ENCODE data around the gene PSENEN.
"Not testable (repeated sequence)": the region's sequence is repeated elsewhere in the genome, so short reads cannot be mapped to it uniquely, and the experiment has no call there.

The PSENEN gene

DNA sequence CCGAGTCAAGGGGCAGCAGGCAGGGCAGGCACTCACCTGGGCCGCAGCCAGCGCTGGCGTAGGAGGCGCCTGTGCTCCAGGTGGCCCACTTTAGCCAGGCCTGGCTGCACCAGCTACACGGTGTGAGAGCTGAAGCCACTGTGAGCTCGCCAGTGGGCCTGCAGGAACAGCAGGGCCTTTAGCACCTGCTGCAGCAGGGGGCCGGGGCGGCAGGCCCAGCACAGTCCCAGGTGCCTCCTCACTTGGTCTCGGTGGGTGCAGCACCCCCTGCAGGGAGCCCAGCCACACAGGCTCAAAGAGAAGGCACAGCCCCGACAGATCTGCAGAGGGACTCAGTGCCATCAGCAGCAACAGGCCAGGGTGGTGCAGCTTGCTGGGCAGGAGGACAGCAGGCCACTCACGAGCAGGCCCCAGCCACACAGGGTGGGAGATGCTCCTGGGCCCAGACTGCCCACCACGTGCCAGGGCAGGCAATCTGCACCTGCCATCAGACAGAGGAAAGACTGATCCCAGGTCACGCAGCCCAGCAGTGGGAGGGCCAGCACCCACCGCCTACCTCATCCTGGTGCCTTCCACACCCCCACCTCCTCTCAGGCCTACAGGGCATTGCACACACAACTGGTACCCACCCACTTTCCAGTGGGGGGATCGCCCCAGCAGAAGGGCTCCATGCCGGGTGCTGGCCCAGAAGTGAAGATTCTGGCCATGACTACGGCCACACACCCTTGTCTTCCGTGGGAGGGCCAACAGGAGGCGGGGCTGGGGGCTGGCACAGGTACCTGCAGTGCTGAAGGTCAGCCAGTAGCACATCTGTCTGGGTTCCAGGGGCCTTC is 45.7 kb downstream of the PSENEN start:
- no peak for DNase-seq

DNA sequence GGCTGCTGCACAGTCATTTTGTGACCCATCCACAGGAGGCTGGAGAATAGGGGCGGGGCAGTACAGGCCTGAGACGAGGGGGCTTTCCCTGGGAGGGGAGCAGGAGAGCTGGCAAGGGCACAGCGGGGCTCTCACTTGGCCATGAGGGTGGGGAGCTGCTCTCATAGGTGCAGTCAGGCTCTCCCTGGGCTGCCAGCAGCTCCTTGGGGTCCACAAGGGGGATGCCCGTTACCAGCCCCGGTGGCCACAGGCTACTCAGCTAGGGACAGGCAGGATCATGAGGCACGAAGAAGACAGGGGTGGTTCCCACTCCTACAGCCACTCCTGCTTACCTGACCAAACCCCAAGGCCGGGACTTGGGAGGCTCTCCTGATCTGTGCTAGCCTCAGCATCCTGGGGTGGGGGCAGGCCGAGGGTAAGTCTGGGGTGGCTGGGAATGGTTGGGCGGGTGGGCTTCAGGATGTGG is 46.4 kb downstream of the PSENEN start:
- no peak for DNase-seq

DNA sequence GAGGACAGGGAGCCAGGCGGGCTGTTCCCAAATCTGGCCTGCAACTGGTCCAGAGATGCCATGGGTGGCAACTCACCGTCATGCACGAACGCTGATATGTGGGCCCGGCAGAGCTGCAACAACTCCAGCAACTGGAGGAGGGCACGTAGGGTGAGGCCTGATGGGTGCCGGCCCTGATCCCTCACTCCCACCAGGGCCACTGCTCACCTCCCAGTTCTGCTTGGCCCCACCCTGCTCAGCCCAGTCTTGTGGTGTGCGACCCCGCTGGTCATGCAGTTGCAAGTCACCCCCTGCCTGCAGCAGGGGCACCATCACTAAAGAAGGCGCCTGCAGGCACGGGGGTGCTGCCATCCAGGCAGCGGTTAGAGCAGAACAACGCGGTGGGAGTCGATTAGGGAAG is 46.9 kb downstream of the PSENEN start:
- no peak for DNase-seq

DNA sequence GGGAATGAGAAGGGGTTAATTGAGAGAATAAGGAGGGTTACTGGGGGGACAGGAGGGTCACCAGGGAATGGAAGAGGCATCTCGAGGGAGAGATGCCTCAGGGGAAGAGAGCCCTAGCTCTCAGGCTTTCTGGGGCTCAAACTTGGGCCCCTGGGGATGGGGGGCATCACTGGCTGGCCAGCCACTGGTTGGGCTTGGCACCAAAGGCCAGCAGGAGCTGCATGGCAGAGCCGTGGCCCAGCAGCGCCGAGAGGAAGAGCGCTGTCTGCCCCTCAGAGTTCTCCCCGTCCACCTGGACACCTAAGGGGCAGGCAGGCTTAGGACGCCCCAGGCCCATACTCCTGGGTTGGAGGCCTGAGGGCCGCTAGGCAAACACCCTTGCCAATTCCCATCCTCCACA is 47.4 kb downstream of the PSENEN start:
- no peak for DNase-seq

DNA sequence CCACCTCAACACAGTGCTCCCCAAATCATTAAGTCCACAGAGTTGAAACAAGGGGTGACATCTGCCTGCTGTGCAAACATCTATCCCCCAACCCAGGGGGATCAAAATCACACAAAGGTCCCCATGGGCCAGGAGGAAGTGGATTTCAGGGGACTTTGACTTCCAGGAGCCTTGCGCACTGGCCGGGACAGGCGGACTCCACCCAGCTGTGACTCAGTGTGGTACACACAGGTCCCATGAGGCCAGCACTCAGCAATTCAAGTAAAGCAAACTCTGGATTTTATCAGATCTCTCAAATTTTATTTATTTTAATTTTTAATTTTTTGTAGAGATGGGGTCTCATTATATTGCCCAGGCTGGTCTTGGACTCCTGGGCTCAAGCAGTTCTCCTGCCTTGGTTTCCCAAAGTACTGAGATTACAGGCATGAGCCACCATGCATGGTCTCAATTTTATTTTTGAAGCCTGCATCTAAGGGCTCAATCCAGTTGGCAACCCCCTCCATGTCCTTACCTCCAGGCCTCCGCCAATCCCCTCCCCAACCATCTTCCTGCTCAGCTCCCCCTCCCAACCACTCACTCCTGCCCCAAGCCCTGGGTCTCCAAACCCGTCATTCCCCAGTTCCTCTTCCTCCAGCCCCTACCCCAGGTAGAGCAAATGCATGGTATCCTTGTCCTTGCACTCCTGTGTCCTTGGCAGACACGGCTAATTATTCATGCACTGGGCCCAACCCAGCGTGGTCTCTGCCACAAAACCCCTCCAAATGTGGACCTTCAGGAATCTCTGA is 48.1 kb downstream of the PSENEN start:
- no peak for DNase-seq

DNA sequence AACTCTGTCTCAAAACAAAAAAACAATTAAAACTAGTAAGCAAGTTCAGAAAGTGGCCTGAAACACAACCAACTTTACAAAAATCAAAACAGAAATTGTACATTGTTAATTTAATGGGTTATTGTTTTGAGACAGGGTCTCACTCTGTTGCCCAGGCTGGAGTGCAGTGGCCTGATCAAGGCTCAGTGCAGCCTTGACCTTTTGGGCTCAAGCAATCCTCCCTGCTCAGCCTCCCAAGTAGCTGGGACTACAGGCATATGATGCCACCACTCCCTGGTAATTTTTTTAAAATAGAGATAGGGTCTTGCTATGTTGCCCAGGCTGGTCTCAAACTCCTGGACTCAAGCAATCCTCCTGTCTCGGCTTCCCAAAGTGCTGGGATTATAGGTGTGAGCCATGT is 50.1 kb downstream of the PSENEN start:
- not testable (repeated sequence) for DNase-seq

Data from NCI-H748 treated with DMSO at 0.1 percent for 48 hours (cell line).